SK-N-SH treated with all-trans-retinoic acid at 6 μM for 48 hours (cell line): ENCODE measurements around the gene LYST.

Experiments used
- OSR1 ChIP-seq: fragments of 250-450 bp; sonication (Bioruptor Pico); IDR thresholded peaks from 2 replicates; pipeline ENCODE4 v1.8.0; 2022; ENCODE audit warnings: moderate library complexity, mild to moderate bottlenecking, inconsistent platforms
- PPARA ChIP-seq: fragments of 250-450 bp; sonication (Bioruptor Pico); IDR thresholded peaks from 2 replicates; pipeline ENCODE4 v1.5.0; 2020; ENCODE audit warnings: mild to moderate bottlenecking, borderline replicate concordance
- TSHZ2 ChIP-seq: fragments of 250-450 bp; sonication (Bioruptor Pico); IDR thresholded peaks from 2 replicates; pipeline ENCODE4 v1.5.0; 2020; ENCODE audit warnings: mild to moderate bottlenecking, moderate library complexity
- ZFP3 ChIP-seq: fragments of 250-450 bp; sonication (Bioruptor Pico); IDR thresholded peaks from 2 replicates; pipeline ENCODE4 v1.5.0; 2020; ENCODE audit warnings: mild to moderate bottlenecking, moderate library complexity
- ZNF8 ChIP-seq: fragments of 450-650 bp; formaldehyde crosslinking; IDR thresholded peaks from 2 replicates; pipeline ENCODE4 v1.5.0; 2020; ENCODE audit warnings: mild to moderate bottlenecking, moderate library complexity
- TF ChIP-seq, protein P1 (sequence below): fragments of 250-450 bp; sonication (Bioruptor Pico); IDR thresholded peaks from 2 replicates; pipeline ENCODE4 v1.8.0; 2021; ENCODE audit warnings: low read depth, mild to moderate bottlenecking, moderate library complexity, borderline replicate concordance
- TF ChIP-seq, protein P2 (sequence below): fragments of 250-450 bp; sonication (Bioruptor Pico); IDR thresholded peaks from 2 replicates; pipeline ENCODE4 v1.8.0; 2020; ENCODE audit warnings: mild to moderate bottlenecking, moderate library complexity, borderline replicate concordance

DNA sequence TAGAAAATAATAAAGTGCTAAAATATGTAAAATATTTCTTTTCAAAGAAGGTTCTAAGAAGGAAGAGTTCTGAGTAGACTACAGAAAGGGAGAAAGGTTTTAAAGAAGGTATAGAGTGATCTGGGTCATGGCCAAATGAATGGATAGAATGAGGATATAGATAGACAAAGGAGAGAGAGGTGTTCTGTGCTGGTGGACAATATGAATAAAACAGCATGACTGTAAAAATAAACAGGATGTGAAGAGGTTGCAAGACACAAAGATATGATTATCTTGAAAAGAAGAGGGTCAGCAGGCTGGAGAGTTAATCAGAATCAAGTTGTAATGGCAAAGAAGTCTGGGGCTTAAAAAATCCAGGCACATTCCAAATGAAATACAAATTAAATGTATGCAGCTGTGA is 130.4 kb downstream of the LYST start:
- TF ChIP-seq PPARA (CRISPR knock-in tag) (no peak), ZNF8 (CRISPR knock-in tag) (no peak), TSHZ2 (CRISPR knock-in tag) (no peak), OSR1 (no peak), ZFP3 (CRISPR knock-in tag) (no peak)
- TF ChIP-seq, protein P1, sequence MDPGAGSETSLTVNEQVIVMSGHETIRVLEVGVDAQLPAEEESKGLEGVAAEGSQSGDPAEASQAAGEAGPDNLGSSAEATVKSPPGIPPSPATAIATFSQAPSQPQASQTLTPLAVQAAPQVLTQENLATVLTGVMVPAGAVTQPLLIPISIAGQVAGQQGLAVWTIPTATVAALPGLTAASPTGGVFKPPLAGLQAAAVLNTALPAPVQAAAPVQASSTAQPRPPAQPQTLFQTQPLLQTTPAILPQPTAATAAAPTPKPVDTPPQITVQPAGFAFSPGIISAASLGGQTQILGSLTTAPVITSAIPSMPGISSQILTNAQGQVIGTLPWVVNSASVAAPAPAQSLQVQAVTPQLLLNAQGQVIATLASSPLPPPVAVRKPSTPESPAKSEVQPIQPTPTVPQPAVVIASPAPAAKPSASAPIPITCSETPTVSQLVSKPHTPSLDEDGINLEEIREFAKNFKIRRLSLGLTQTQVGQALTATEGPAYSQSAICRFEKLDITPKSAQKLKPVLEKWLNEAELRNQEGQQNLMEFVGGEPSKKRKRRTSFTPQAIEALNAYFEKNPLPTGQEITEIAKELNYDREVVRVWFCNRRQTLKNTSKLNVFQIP (CRISPR knock-in tag): no peak
- TF ChIP-seq, protein P2, sequence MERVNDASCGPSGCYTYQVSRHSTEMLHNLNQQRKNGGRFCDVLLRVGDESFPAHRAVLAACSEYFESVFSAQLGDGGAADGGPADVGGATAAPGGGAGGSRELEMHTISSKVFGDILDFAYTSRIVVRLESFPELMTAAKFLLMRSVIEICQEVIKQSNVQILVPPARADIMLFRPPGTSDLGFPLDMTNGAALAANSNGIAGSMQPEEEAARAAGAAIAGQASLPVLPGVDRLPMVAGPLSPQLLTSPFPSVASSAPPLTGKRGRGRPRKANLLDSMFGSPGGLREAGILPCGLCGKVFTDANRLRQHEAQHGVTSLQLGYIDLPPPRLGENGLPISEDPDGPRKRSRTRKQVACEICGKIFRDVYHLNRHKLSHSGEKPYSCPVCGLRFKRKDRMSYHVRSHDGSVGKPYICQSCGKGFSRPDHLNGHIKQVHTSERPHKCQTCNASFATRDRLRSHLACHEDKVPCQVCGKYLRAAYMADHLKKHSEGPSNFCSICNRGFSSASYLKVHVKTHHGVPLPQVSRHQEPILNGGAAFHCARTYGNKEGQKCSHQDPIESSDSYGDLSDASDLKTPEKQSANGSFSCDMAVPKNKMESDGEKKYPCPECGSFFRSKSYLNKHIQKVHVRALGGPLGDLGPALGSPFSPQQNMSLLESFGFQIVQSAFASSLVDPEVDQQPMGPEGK: no peak
